GM23338 (cell line): ENCODE measurements around the gene ZNF8. TPM values are rescaled to one million over a fixed set of nuclear protein-coding genes. Genes with fewer than 3 reads are reported as not detected.

Source experiments
- ATAC-seq: fragments of 200-7000 bp; cut with Tn5 transposase; 3 replicates; pipeline ENCODE4 v1.9.1; 2020
- DNase-seq: peaks from one replicate; pipeline ENCODE4 v3.0.0-alpha.2; 2015; ENCODE audit warnings: low spot score
- H2AFZ ChIP-seq: fragments of 200-600 bp; sonication (generic); 2 replicates; pipeline ENCODE4 v1.8.0; 2016; ENCODE audit warnings: antibody characterized with exemption, mild to moderate bottlenecking, moderate library complexity
- H3F3A ChIP-seq: fragments of 200-600 bp; sonication (generic); replicated peaks from 2 replicates; pipeline ENCODE4 v1.8.0; 2017; ENCODE audit warnings: antibody characterized with exemption, mixed run types, low read depth
- H3K27ac ChIP-seq: fragments of 200-600 bp; sonication (generic); 2 replicates; pipeline ENCODE4 v1.6.1; 2016; ENCODE audit warnings: low read depth
- H3K27me3 ChIP-seq: fragments of 200-600 bp; sonication (generic); 2 replicates; pipeline ENCODE4 v1.8.0; 2016; ENCODE audit warnings: mild to moderate bottlenecking, mixed run types, moderate library complexity; ENCODE audit not compliant: insufficient read depth
- H3K36me3 ChIP-seq: fragments of 200-600 bp; sonication (generic); 2 replicates; pipeline ENCODE4 v1.8.0; 2016; ENCODE audit warnings: mild to moderate bottlenecking; ENCODE audit not compliant: insufficient read depth
- H3K4me1 ChIP-seq: fragments of 200-600 bp; sonication (generic); 2 replicates; pipeline ENCODE4 v1.8.0; 2016; ENCODE audit warnings: mild to moderate bottlenecking, moderate library complexity; ENCODE audit not compliant: insufficient read depth
- H3K4me2 ChIP-seq: fragments of 200-600 bp; sonication (generic); 2 replicates; pipeline ENCODE4 v1.7.1; 2017; ENCODE audit warnings: mixed run types
- H3K4me3 ChIP-seq: fragments of 200-600 bp; sonication (generic); 2 replicates; pipeline ENCODE4 v1.6.1; 2016; ENCODE audit warnings: mixed run types
- H3K79me2 ChIP-seq: fragments of 200-600 bp; sonication (generic); replicated peaks from 2 replicates; pipeline ENCODE4 v1.8.0; 2017; ENCODE audit warnings: mild to moderate bottlenecking; ENCODE audit not compliant: insufficient read depth
- H3K9me2 ChIP-seq: fragments of 200-600 bp; sonication (generic); 2 replicates; pipeline ENCODE4 v1.8.0; 2017; ENCODE audit not compliant: insufficient read depth
- H4K20me1 ChIP-seq: fragments of 200-600 bp; sonication (generic); replicated peaks from 2 replicates; pipeline ENCODE4 v1.8.0; 2017; ENCODE audit warnings: mild to moderate bottlenecking; ENCODE audit not compliant: insufficient read depth
- H3K27ac Mint-ChIP-seq: 2 replicates; pipeline ENCODE4 v1.8.0; 2020; ENCODE audit warnings: inconsistent platforms, mild to moderate bottlenecking, moderate library complexity, mixed read lengths
- H3K27me3 Mint-ChIP-seq: 3 replicates; pipeline ENCODE4 v1.8.0; 2022; ENCODE audit warnings: low read depth, mild to moderate bottlenecking, moderate library complexity, mixed read lengths, inconsistent platforms; ENCODE audit not compliant: insufficient read depth, poor library complexity
- H3K36me3 Mint-ChIP-seq: 3 replicates; pipeline ENCODE4 v1.8.0; 2021; ENCODE audit warnings: low read depth, mild to moderate bottlenecking, inconsistent platforms, moderate library complexity, mixed read lengths
- H3K4me1 Mint-ChIP-seq: 3 replicates; pipeline ENCODE4 v1.8.0; 2020; ENCODE audit warnings: mild to moderate bottlenecking, inconsistent platforms, mixed read lengths
- H3K4me3 Mint-ChIP-seq: 3 replicates; pipeline ENCODE4 v1.8.0; 2021; ENCODE audit warnings: moderate library complexity, mild to moderate bottlenecking, inconsistent platforms, mixed read lengths
- H3K9me3 Mint-ChIP-seq: 3 replicates; pipeline ENCODE4 v1.8.0; 2020; ENCODE audit warnings: moderate library complexity, mild to moderate bottlenecking, inconsistent platforms, mixed read lengths
- CREB1 ChIP-seq: fragments of 250-450 bp; sonication (Bioruptor Pico); IDR thresholded peaks from 2 replicates; pipeline ENCODE4 v1.5.0; 2020; ENCODE audit warnings: low read depth, mild to moderate bottlenecking, moderate library complexity
- EZH2 ChIP-seq: fragments of 200-600 bp; sonication (generic); IDR thresholded peaks from one replicate; pipeline ENCODE4 v1.8.0; 2017; ENCODE audit warnings: antibody characterized with exemption, mild to moderate bottlenecking, low read depth; ENCODE audit not compliant: unreplicated experiment
- EZH2phosphoT487 ChIP-seq: fragments of 200-600 bp; sonication (generic); IDR thresholded peaks from one replicate; pipeline ENCODE4 v1.8.1; 2018; ENCODE audit warnings: antibody characterized with exemption; ENCODE audit not compliant: unreplicated experiment
- JUNB ChIP-seq: IDR thresholded peaks from one replicate; pipeline ENCODE4 v1.6.1; 2016; ENCODE audit warnings: antibody characterized with exemption; ENCODE audit not compliant: unreplicated experiment
- NANOG ChIP-seq: IDR thresholded peaks from 2 replicates; pipeline ENCODE4 v1.6.1; 2016; ENCODE audit warnings: antibody characterized with exemption, borderline replicate concordance
- STAT1 ChIP-seq: IDR thresholded peaks from one replicate; pipeline ENCODE4 v1.6.1; 2016; ENCODE audit warnings: antibody characterized with exemption; ENCODE audit not compliant: unreplicated experiment
- ZNF114 ChIP-seq: fragments of 250-450 bp; sonication (Bioruptor Pico); IDR thresholded peaks from 2 replicates; pipeline ENCODE4 v1.5.0; 2020; ENCODE audit warnings: mild to moderate bottlenecking, moderate library complexity
- ZNF331 ChIP-seq: fragments of 250-450 bp; sonication (Bioruptor Pico); IDR thresholded peaks from 2 replicates; pipeline ENCODE4 v1.5.0; 2020; ENCODE audit warnings: low read depth, mild to moderate bottlenecking, moderate library complexity
- polyA plus RNA-seq: library from polyadenylated mRNA; unstranded; fragments of >200 nt; fragmentation: Nextera tagmentation; extraction: Ambion mirVana; gene quantifications from 2 replicates; pipeline ENCODE4 v1.2.1, GENCODE V29; 2016
- total RNA-seq: library from RNA; depleted of rRNA; stranded (reverse); fragments of >200 nt; shearing (Covaris generic); gene quantifications from 2 replicates; pipeline ENCODE4 v1.2.3, GENCODE V29; 2014
- TF ChIP-seq, protein P1 (sequence below), 2 experiments: fragments of 200-600 bp in 1 of 2; sonication (generic) in 1 of 2; conservative IDR thresholded peaks; 2 replicates each; pipeline versions ENCODE4 v1.5.1 to v1.6.1; 2016 to 2017; ENCODE audit warnings: antibody characterized with exemption in 2 of 2, low read depth in 2 of 2, mild to moderate bottlenecking in 2 of 2, moderate library complexity in 1 of 2
- TF ChIP-seq, protein P2 (sequence below): IDR thresholded peaks from 2 replicates; pipeline ENCODE4 v1.6.1; 2016; ENCODE audit warnings: antibody characterized with exemption
- TF ChIP-seq, protein P3 (sequence below): IDR thresholded peaks from one replicate; pipeline ENCODE4 v1.6.1; 2018; ENCODE audit warnings: antibody characterized with exemption; ENCODE audit not compliant: unreplicated experiment
- TF ChIP-seq, protein P4 (sequence below): fragments of 250-450 bp; sonication (Bioruptor Pico); IDR thresholded peaks from 2 replicates; pipeline ENCODE4 v1.5.0; 2020; ENCODE audit warnings: mild to moderate bottlenecking, moderate library complexity

ZNF8 gene
- total and polyA plus RNA-seq, 2 experiments from 2014 or later = 4.3 to 30.3 TPM

DNA sequence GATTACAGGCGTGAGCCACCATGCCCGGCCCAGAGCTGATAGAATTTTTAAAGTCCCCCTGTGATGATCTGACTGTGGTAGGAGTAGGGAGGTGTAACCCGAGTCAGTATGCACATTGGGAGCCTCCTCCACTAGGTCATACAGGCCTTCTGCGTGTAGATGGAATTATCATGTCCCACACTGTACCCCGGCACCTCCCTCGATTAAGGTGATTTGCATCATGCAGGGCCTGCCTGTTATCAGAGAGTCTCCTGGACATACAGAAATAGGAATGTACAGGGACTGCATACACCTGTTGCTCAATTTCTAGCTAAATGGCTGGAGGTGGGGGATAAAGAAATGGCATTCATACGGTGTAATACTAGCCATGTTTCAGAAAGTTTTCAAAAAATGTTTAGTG, 25.5 kb downstream of the ZNF8 start:
- Mint-ChIP-seq H3K27ac (no peak overlapping the region), H3K36me3 (peaks cover 52% of the 10 kb centered on the region), H3K4me3 (peak overlapping the region; percentile 97), H3K27me3 (peaks cover 3% of the 10 kb centered on the region), H3K4me1 (peaks cover 13% of the 10 kb centered on the region; the same call in 2 of the 3 replicates), H3K9me3 (no peaks in the 10 kb centered on the region)
- H3K4me1 ChIP-seq = peaks cover 6% of the 10 kb centered on the region; the same call in 1 of the 2 replicates
- H3K9me2 ChIP-seq = no peaks in the 10 kb centered on the region
- peak; percentile 36 for DNase-seq
- H3K27ac ChIP-seq = no peak overlapping the region
- H3K27me3 ChIP-seq = no peaks in the 10 kb centered on the region
- H2AFZ ChIP-seq = no peak overlapping the region
- TF ChIP-seq EZH2phosphoT487 = no peak
- no peak for TF ChIP-seq ZNF114
- no peak for TF ChIP-seq ZNF331 (CRISPR knock-in tag)
- TF ChIP-seq, protein P1, sequence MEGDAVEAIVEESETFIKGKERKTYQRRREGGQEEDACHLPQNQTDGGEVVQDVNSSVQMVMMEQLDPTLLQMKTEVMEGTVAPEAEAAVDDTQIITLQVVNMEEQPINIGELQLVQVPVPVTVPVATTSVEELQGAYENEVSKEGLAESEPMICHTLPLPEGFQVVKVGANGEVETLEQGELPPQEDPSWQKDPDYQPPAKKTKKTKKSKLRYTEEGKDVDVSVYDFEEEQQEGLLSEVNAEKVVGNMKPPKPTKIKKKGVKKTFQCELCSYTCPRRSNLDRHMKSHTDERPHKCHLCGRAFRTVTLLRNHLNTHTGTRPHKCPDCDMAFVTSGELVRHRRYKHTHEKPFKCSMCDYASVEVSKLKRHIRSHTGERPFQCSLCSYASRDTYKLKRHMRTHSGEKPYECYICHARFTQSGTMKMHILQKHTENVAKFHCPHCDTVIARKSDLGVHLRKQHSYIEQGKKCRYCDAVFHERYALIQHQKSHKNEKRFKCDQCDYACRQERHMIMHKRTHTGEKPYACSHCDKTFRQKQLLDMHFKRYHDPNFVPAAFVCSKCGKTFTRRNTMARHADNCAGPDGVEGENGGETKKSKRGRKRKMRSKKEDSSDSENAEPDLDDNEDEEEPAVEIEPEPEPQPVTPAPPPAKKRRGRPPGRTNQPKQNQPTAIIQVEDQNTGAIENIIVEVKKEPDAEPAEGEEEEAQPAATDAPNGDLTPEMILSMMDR (conservative IDR thresholded peaks at IDR 0.05; ENCODE audit: low read depth in 2 of 2) = no peak
- TF ChIP-seq, protein P2, sequence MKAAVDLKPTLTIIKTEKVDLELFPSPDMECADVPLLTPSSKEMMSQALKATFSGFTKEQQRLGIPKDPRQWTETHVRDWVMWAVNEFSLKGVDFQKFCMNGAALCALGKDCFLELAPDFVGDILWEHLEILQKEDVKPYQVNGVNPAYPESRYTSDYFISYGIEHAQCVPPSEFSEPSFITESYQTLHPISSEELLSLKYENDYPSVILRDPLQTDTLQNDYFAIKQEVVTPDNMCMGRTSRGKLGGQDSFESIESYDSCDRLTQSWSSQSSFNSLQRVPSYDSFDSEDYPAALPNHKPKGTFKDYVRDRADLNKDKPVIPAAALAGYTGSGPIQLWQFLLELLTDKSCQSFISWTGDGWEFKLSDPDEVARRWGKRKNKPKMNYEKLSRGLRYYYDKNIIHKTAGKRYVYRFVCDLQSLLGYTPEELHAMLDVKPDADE = no peak
- TF ChIP-seq JUNB = no peak
- TF ChIP-seq NANOG = no peak
- TF ChIP-seq, protein P3, sequence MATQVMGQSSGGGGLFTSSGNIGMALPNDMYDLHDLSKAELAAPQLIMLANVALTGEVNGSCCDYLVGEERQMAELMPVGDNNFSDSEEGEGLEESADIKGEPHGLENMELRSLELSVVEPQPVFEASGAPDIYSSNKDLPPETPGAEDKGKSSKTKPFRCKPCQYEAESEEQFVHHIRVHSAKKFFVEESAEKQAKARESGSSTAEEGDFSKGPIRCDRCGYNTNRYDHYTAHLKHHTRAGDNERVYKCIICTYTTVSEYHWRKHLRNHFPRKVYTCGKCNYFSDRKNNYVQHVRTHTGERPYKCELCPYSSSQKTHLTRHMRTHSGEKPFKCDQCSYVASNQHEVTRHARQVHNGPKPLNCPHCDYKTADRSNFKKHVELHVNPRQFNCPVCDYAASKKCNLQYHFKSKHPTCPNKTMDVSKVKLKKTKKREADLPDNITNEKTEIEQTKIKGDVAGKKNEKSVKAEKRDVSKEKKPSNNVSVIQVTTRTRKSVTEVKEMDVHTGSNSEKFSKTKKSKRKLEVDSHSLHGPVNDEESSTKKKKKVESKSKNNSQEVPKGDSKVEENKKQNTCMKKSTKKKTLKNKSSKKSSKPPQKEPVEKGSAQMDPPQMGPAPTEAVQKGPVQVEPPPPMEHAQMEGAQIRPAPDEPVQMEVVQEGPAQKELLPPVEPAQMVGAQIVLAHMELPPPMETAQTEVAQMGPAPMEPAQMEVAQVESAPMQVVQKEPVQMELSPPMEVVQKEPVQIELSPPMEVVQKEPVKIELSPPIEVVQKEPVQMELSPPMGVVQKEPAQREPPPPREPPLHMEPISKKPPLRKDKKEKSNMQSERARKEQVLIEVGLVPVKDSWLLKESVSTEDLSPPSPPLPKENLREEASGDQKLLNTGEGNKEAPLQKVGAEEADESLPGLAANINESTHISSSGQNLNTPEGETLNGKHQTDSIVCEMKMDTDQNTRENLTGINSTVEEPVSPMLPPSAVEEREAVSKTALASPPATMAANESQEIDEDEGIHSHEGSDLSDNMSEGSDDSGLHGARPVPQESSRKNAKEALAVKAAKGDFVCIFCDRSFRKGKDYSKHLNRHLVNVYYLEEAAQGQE = no peak
- TF ChIP-seq EZH2 = no peak
- no peak for TF ChIP-seq CREB1 (CRISPR knock-in tag)
- TF ChIP-seq, protein P4, sequence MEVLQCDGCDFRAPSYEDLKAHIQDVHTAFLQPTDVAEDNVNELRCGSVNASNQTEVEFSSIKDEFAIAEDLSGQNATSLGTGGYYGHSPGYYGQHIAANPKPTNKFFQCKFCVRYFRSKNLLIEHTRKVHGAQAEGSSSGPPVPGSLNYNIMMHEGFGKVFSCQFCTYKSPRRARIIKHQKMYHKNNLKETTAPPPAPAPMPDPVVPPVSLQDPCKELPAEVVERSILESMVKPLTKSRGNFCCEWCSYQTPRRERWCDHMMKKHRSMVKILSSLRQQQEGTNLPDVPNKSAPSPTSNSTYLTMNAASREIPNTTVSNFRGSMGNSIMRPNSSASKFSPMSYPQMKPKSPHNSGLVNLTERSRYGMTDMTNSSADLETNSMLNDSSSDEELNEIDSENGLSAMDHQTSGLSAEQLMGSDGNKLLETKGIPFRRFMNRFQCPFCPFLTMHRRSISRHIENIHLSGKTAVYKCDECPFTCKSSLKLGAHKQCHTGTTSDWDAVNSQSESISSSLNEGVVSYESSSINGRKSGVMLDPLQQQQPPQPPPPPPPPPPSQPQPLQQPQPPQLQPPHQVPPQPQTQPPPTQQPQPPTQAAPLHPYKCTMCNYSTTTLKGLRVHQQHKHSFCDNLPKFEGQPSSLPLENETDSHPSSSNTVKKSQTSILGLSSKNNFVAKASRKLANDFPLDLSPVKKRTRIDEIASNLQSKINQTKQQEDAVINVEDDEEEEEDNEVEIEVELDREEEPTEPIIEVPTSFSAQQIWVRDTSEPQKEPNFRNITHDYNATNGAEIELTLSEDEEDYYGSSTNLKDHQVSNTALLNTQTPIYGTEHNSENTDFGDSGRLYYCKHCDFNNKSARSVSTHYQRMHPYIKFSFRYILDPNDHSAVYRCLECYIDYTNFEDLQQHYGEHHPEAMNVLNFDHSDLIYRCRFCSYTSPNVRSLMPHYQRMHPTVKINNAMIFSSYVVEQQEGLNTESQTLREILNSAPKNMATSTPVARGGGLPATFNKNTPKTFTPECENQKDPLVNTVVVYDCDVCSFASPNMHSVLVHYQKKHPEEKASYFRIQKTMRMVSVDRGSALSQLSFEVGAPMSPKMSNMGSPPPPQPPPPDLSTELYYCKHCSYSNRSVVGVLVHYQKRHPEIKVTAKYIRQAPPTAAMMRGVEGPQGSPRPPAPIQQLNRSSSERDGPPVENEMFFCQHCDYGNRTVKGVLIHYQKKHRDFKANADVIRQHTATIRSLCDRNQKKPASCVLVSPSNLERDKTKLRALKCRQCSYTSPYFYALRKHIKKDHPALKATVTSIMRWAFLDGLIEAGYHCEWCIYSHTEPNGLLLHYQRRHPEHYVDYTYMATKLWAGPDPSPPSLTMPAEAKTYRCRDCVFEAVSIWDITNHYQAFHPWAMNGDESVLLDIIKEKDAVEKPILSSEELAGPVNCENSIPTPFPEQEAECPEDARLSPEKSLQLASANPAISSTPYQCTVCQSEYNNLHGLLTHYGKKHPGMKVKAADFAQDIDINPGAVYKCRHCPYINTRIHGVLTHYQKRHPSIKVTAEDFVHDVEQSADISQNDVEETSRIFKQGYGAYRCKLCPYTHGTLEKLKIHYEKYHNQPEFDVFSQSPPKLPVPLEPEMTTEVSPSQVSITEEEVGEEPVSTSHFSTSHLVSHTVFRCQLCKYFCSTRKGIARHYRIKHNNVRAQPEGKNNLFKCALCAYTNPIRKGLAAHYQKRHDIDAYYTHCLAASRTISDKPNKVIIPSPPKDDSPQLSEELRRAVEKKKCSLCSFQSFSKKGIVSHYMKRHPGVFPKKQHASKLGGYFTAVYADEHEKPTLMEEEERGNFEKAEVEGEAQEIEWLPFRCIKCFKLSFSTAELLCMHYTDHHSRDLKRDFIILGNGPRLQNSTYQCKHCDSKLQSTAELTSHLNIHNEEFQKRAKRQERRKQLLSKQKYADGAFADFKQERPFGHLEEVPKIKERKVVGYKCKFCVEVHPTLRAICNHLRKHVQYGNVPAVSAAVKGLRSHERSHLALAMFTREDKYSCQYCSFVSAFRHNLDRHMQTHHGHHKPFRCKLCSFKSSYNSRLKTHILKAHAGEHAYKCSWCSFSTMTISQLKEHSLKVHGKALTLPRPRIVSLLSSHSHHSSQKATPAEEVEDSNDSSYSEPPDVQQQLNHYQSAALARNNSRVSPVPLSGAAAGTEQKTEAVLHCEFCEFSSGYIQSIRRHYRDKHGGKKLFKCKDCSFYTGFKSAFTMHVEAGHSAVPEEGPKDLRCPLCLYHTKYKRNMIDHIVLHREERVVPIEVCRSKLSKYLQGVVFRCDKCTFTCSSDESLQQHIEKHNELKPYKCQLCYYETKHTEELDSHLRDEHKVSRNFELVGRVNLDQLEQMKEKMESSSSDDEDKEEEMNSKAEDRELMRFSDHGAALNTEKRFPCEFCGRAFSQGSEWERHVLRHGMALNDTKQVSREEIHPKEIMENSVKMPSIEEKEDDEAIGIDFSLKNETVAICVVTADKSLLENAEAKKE (CRISPR knock-in tag) = no peak
- TF ChIP-seq STAT1 = no peak
- H4K20me1 ChIP-seq = peaks cover 31% of the 10 kb centered on the region
- peak; percentile 13 for ATAC-seq
- peak overlapping the region; percentile 65 for H3K4me2 ChIP-seq
- 0 out of 2 replicates have a peak, but pooled peaks cover 3% of the 10 kb centered on the region for H3K36me3 ChIP-seq
- peaks cover 20% of the 10 kb centered on the region for H3K79me2 ChIP-seq
- peaks cover 12% of the 10 kb centered on the region; the same call in 1 of the 2 replicates for H3F3A ChIP-seq
- H3K4me3 ChIP-seq = peak overlapping the region; percentile 71
